Activated T-cell treated with anti-CD3 and anti-CD28 coated beads for 4 hours (primary cell): ENCODE data around the gene CDYL2.
A peak's percentile ranks its signal among the peaks of the same experiment; 100 is the strongest.
"Not testable (repeated sequence)": the region's sequence is repeated elsewhere in the genome, so short reads cannot be mapped to it uniquely, and the experiment has no call there.

ENCODE experiments used
- DNase-seq: peaks from one replicate; pipeline ENCODE4 v3.0.0-alpha.2; 2020

CDYL2 gene, protein sequence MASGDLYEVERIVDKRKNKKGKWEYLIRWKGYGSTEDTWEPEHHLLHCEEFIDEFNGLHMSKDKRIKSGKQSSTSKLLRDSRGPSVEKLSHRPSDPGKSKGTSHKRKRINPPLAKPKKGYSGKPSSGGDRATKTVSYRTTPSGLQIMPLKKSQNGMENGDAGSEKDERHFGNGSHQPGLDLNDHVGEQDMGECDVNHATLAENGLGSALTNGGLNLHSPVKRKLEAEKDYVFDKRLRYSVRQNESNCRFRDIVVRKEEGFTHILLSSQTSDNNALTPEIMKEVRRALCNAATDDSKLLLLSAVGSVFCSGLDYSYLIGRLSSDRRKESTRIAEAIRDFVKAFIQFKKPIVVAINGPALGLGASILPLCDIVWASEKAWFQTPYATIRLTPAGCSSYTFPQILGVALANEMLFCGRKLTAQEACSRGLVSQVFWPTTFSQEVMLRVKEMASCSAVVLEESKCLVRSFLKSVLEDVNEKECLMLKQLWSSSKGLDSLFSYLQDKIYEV

DNA sequence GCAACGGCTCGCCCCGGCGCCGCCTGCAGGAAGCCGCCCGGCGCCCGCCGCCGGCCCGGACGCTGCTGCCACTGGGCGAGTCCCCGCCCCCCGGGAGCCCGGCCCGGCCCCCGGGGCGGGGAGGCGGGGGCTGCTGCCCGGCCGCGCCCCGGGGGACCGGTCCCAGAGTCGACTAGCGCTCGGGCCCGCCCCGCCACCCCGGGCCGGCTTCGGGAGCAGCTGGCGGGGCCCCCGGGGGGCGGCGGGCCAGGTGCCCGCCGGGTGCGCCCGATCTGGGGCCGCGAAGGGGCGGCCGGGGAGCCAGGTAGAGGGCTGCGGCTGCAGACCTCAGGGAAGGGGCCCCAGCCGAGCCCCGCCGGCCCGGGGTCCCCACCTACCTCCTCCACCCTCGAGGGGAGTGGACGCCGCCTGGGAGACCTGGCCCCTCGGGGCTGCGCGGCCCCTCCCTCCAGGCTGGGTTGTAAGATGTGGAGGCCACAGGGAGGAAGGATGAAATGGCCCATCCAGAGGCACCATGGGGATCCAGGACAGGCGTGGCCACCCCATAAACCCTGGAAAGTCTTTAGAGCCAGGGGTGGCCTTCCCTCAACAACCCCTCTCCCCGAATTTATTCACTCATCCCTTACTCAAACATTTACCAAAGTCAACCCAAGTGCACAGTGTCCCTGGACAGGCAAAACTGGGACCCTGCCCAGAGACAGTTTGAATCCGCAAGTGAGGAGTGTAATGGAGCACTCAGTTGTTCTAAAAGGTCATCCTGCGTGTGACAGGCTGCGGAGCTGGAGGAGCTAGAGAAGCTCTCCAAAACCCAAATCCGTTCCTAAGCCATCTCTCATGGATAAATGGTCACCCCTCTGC lies at the start of gene CDYL2:
CDYL2 (minus strand) TSS at position 73 of the 858 bp plus-strand sequence. CDS start 425 bp downstream, outside the sequence.
- DNase-seq = peak; percentile 23

DNA sequence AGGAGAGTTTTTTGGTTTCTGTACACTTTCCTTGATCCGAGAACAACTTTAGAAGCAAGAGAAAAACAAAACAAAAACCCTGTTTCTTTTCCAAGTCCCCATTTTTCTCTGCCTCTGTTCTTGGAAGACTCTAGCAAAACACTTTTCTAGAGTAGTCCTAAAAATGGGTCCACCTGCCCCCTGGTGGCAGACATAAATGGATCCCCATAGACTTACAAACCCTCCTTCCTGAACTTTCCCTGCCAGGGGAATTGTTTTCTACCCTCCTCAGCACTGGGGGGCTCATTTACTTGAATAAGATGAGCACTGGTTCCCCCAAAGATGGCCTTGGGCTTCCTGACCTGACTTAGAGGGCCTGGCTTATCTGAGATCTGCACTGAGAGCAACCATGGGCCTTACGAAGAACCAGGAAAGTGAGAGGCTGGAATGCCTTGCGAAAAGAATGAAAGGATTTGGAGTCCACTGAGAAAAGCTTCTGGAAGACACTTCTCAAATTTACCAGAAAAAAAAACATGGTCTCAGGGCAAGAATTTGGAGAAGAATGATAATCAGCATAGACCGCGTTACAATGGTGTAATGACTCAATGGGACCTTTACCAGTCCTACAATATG lies 48.0 kb upstream of the CDYL2 start:
- no peak for DNase-seq

DNA sequence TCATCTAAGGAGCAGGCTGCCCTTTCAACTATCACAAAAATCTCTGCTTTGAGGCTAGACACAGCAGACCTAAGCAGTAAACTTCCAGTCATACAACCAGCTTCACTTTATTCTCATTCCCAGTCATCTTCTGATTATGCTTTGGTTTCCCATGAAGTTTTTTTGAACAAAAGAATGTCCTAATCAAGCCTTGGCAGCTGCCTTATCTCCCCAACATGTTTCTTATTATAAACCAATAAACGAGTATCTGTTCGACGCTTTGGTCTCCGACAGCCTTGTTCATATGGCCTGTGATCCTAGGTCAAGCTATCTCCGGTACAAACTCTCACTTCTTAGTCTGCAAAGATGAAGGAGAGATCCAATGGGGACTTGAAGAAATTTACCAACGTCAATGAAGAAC lies 47.4 kb upstream of the CDYL2 start:
- DNase-seq = no peak

DNA sequence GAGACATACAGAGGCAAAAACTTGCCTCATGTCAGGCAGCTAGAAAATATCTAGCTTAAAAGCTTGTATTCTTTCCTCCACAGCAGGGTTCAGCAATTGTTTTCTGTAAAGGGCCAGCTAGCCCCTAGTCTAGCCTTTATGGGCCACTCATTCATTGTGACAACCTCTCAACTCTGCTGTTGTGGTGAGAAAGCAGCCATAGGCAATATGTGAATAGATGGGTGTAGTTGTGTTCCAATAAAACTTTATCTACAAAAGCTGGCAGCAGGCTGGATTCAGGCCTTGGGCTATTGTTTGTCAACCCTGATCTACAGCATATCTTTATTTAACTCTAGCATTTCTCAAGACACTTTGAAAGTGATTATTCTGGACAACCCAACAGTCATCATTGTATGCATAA lies 46.4 kb upstream of the CDYL2 start:
- no peak for DNase-seq

DNA sequence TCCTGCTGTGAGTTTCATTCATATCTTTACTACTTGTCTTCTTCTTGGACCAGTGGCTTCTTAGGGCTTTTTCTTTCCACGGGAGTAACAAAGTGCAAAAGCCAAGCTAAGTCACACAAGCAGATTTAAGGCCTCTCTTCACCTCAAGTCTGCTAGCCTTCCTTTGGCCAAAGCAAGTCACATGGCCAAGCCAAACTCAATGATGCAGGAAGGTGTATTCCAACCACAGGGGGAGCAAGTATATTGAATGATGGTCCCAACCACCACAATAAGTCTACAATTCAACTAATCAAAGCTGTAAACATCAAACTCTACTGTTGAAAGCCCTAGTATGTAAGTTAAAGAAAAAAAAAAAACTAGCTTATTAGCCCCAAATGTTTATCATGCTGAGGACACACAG lies 44.5 kb upstream of the CDYL2 start:
- no peak for DNase-seq

DNA sequence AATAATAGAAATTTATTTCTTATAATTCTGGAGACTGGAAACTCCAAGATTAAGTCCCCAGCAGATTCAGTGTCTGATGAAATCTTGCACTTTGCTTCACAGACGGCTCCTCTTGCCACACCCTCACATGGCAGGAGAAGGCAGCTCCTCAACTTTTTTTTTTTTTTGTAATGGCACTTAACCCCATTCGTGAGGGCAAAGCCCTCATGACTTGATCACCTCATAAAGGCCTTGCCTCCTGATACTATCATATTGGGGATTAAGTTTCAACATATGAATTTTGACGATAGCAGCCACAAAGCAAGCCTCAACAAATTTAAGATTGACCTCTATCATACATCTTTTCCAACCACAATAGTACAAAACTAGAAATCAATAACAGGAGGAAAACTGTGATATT lies 42.3 kb upstream of the CDYL2 start:
- no peak for DNase-seq

DNA sequence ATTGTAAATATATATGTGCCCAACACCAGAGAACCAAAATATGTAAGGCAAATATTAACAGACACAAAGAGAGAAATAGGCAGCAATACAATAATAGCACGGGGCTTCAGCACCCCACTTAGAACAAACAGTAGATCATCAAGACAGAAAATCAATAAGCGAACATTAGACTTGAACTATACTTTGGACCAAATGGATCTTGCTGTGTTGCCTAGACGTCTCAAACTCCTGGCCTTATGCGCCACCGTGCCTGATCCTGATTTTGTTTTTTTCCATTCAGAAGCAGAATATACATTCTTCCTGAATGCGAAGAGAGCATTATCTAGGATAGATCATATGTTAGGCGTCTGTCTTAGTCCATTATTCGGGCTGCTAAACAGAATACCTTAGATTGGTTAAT lies 41.9 kb upstream of the CDYL2 start:
- no peak for DNase-seq

DNA sequence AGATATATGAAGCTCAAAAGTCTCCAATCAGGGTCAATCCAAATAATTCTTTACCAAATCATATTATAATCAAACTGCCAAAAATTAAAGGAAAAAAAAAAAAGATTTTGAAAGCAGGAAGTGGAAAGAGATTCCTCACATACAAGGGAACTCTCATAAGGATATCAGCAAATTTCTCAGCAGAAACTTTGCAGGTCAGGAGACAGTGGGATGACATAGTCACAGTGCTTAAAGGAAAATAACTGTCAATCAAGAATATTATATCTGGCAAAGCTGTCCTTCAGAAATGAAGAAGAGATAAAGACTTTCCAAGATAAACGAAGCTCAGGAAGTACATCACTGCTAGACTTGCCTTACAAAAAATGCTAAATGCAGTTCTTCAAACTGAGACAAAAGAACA lies 40.0 kb upstream of the CDYL2 start:
- DNase-seq = no peak

DNA sequence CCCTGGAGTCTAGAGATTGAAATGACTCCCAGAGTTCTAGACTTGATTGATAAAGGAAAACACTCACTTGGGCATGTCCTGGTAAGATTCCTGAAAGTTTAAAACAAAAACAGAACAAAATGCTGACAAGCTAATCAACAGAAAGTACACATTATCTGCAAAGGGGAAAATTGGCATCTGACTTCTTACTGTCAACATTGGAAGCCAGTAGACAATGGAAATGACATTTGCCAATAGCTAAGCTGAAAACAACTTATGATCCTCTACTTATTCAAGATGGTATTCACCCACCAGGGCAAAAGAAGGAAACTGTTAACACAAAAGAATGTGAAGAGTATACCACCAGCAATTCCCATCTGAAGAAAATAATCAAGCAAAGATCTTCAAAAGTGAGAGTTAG lies 36.8 kb upstream of the CDYL2 start:
- no peak for DNase-seq

DNA sequence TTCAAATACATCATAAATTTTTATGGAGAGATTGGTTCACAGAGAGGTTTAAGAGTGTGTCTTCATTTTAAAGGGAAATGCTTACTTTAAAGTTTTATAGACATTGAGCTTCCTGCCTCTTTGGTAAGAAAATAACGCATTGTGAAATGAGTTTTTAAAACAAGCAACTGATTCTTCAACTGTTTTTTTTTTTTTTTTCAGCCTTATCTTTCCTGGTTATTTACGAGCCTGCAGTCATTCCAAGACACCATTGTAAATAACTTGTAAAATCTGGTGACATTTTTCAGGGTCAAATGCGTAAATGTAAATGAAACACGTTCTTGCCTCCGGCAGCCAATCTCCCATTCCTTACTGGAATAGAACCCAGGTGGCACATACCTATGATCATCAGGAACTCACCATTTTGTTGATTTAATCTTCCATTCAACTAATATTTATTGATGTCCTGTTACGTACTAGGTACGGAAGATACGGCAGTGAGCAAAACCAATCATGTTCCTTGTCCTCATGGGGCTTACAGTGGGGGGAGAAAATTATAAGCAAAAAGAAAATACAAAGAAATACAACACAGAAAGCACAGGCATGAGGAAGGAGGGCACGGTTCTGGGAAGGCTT lies 33.2 kb upstream of the CDYL2 start:
- no peak for DNase-seq

DNA sequence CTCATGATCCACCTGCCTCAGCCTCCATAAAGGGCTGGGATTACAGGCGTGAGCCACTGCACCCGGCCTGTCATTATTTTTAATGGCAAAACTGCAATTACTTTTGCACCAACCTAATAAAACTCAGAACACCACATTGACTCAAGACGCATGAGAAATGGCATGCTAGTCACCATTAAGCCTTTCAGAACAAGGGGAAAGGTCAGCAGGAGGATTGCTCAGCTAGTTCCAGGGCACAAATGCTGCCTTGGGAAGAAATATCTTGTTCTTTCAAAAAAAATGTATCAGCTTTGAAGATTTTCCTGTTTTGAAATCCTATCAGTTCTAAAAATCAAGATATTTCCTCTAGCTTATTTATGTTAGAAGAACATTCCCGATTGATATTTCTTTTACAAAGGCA lies 32.4 kb upstream of the CDYL2 start:
- no peak for DNase-seq

DNA sequence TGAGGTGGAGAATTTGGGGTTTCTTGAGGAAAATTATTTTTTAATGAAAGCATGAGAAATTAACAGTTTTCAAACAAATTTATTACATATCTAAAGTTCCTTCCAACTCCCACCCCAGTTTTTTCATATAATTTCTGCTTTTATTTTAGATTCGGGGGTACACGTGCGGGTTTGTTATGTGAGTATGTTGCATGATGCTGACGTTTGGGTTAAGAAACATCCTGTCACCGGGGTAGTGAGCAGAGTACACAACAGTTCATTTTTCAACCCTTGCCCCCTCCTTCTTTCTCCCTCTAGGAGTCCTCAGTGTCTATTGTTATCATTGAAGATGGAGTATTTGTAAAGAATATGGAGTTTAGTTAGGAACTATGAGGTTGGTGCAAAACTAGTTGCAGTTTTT lies 31.8 kb upstream of the CDYL2 start:
- no peak for DNase-seq

DNA sequence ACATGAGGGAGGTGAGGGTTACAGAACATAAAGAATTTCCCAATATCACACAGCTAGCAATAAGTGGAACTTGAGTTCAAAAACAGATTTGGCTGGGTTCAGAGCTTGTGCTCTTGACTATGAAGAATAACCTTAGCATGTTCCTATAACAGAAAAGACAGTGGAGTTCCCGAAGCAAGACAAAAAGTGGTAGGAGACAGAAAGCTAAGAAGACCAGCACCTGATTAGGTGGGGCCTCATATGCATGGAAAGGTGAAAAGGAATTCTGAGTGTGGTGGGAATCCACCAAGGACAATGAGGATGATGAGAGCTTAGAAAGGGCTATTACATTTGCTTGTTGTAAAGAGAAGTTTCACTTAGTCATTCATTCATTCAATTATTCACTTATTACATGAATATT lies 26.6 kb upstream of the CDYL2 start:
- DNase-seq = no peak

DNA sequence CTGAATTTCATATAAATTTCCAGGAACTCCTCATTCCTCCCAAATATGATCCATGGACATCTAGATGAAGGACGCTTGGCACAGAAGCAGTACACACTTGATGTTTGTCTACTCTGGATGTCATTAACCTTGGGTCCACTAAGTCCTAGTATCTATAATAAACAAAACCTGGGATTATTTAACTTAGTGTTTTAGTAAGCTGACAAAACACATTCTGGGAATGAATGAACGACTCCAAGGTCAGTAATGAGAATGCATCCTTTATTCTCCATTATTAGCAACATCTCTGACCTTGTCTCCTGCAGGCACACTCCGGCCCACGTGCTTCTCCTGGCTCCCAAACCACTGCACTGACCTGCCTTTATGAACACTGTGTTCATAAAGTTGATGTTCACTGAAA lies 24.1 kb upstream of the CDYL2 start:
- DNase-seq = no peak

DNA sequence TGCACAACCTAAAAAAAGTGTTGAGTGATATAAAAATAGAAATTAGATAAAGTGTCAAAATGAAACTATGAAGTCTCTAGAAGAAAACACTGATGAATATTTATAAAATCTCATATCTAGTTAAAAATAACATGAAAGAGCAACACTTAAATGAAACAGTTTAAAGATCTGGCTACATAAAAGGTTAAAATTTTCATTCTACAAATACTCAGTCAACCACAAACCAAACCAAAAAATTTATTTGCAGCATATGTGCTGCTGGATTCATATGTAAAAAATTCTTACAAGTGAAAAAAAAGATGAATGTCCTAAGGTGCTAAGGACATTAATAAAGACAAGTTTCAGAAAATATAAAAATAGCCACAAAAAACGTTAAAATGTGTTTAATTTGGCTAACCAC lies 22.6 kb upstream of the CDYL2 start:
- no peak for DNase-seq

DNA sequence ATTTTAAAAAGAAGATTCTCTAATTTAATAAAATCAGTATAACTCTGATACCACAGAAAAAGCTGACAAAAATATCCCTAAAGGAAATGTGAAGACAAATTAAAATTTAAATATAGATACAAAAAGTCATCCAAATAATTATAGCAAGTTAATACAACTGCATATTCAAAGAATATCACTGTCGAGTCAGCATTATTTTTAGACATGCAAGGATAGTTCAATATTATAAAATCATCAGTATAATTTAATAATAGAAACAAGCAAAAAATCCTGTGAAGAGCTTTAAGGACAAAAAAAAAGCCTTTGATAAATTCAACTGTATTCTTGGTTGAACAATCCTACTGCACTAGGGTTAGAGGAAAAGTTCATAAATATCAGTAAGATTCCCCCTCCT lies 21.0 kb upstream of the CDYL2 start:
- DNase-seq = no peak

DNA sequence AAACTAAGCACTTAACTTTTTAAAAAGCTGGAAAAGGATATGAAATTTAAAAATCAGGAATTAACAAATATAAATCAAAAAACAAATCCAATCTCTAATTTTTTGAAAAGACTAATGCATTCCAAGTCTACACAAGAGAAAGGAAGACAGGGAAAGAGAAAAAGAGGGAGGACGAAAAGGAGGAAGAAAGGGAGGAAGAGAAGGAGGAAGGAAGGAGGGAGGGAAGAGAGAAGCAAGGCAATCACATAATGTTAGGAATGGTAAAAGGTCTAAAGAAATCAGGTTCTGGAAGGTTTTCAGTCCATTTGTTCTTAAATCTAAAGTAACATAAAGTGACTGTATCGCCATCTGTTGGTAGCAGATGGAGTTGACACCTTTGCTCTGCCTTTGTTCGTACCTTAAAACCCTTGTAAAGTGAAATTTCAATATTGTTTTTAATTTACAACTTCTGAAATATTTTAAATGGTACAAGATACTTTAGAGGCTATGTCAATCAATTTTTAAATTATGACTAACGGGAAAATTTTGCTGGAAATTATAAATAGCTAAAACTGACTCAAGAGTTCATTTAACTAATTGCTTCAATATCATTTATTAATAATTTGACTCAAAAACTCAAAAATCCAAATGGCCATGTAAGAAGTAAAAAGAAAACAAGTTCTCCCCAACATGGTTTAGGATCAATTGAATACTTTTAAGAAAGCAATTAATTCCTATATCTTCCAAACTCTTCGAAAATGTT lies 20.4 kb upstream of the CDYL2 start:
- DNase-seq = peak; percentile 26

DNA sequence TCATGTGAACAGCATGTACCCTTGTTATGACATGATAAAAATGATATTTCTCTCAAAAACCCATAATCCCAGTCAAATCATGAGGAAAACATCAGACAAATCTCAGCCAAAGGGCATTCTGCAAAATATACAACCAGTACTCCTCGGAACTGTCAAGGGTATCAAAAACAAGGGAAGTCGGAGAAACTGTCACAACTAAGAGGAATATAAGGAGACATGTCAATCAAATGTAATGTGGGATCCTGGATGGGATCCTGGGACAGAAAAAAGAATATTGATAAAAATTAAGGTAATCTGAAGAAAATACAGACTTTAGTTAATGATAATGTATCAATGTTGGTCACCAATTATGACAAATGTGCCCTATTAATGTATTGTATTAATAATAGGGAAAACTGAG lies 15.6 kb upstream of the CDYL2 start:
- DNase-seq = no peak

DNA sequence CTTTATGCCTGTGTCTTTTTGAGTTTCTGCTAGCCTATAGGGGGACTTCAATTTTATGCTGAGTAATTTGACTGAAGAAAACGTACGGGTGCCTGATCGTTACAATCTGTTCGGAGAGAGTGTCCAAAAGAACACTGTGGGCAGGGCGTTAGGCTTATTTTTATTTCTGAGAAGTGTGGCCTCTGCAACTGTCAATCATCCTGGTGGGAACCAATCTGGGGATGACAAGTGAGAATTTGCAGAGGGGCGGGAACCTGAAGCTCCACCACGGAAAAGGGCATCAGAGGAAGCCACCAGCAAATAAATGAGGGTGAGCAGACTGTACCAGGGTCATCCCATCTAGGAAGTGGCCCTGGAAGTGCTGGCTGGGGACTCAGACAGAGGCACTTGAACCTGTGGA lies 12.0 kb upstream of the CDYL2 start:
- DNase-seq = no peak

DNA sequence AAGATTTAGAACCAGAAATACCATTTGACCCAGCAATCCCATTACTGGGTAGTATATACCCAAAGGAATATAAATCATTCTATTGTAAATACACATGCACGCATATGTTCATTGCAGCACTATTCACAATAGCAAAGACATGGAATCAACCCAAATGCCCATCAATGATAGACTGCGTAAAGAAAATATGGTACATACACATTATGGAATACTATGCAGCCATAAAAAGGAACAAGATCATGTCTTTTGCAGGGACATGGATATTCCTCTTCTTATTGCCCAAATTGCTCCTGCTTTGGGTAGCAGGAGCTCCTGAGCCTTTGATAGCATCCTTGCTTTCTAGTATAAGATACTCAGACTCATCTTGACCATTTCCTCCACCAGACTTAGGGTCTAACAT lies 10.9 kb upstream of the CDYL2 start:
- DNase-seq = not testable (repeated sequence)

DNA sequence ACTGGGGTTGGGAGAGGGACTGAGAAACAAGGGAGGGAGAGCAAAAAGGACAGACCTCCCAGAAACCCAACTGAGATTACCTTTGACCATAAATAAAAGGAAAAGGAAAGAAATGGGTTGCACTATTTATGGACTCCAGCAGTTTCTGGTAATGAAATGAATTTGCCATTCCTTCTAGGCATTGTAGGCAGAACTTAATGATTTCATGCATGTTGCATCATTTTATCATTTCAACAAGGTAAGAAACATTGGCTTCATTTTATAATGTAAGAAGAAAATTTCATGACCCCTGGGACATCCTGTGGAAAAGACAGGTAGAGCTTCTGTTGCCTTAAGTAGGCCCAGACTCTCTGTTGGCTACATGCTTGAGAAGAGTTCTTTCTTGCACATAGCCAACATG lies 8.2 kb upstream of the CDYL2 start:
- no peak for DNase-seq

DNA sequence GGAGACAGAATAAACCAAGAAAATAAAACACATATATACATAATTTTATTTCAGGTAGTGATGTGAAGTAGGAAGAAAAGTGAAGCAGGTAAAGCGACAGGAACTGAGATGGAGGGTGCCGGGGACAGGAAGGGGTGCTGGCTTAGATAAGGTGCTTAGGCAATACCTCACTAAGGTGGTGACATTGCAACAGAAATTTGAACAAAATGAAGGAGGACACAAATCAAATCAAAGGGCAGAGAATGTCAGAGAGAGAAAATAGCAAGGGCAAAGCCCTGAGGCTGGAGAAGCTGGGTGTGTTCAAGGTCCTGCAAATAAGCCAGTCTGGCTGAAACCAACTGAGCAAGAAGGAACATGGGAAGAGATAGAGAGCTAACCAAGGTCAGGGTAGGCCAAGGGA lies 5.0 kb upstream of the CDYL2 start:
- DNase-seq = no peak

DNA sequence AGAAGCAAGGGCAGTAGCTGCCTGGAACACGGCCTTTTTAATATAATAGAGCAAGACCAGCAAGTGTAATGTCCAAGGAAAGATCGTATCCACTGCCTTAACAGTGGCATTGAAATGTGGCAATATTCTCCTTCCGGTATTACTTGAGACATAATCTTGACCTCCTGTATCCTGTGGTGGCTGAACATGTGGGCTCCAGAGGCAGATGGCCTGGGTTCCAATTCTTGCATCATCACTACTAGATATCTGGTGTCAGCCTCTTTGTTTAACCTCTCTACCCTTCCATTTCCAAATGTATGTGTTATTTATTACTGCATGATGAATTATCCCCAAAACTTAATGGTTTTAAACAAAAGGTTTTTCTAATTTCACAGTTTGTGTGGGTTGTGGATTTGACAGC lies 3.5 kb upstream of the CDYL2 start:
- DNase-seq = no peak
